Lung (tissue), 12 donors: ENCODE measurements around the gene COLEC12. TPM values are rescaled to one million over a fixed set of nuclear protein-coding genes. Genes with fewer than 3 reads are reported as not detected.

ENCODE experiments used
- ATAC-seq: fragments of 200-7000 bp; cut with Tn5 transposase; one replicate; pipeline ENCODE4 v1.9.1; 2020; ENCODE audit warnings: moderate number of reproducible peaks; ENCODE audit not compliant: insufficient read depth, low FRiP score
- DNase-seq, 3 donors: peaks; one replicate each; pipeline ENCODE4 v3.0.0-alpha.2; 2013 to 2017
- H3K27ac ChIP-seq, 2 donors: one replicate each; pipeline ENCODE4 v1.5.1; 2013; ENCODE audit warnings: mild to moderate bottlenecking in 2 of 2, moderate library complexity in 2 of 2, control low read depth in 1 of 2, inconsistent platforms in 1 of 2, low read depth in 1 of 2, low read length in 1 of 2
- H3K27me3 ChIP-seq, 3 donors: one replicate each; pipeline ENCODE4 v1.5.1; 2013; ENCODE audit warnings: low read length in 2 of 3; ENCODE audit not compliant: control insufficient read depth in 3 of 3, insufficient read depth in 3 of 3
- H3K36me3 ChIP-seq, 4 donors: one replicate each; pipeline ENCODE4 v1.5.1; 2013; ENCODE audit warnings: low read length in 4 of 4, mild to moderate bottlenecking in 1 of 4, moderate library complexity in 1 of 4; ENCODE audit not compliant: control insufficient read depth in 4 of 4, insufficient read depth in 4 of 4
- H3K4me1 ChIP-seq, 5 donors: one replicate each; pipeline ENCODE4 v1.5.1; 2013; ENCODE audit warnings: low read length in 5 of 5, mild to moderate bottlenecking in 2 of 5, moderate library complexity in 1 of 5; ENCODE audit not compliant: control insufficient read depth in 5 of 5, insufficient read depth in 5 of 5
- H3K4me3 ChIP-seq: one replicate; pipeline ENCODE4 v1.5.1; 2013; ENCODE audit warnings: mild to moderate bottlenecking, control low read depth, moderate library complexity
- H3K9ac ChIP-seq, 2 donors: one replicate each; pipeline ENCODE4 v1.5.1; 2013; ENCODE audit warnings: low read length in 2 of 2, control low read depth in 1 of 2; ENCODE audit not compliant: insufficient read depth in 1 of 2
- H3K9me3 ChIP-seq, 4 donors: one replicate each; pipeline ENCODE4 v1.5.1; 2013; ENCODE audit warnings: low read length in 3 of 4, mild to moderate bottlenecking in 1 of 4, moderate library complexity in 1 of 4; ENCODE audit not compliant: control insufficient read depth in 4 of 4, insufficient read depth in 3 of 4
- WGBS, 2 donors: extraction: QIAGEN DNeasy Blood & Tissue Kit; methylation state at CpG; one replicate each; pipeline ENCODE4 v1.1.7; 2013; 5-methylcytosine and 5-hydroxymethylcytosine counted together
- polyA plus RNA-seq, 2 donors: library from polyadenylated mRNA; stranded (reverse); fragments of 200-250 nt; gene quantifications; one replicate each; pipeline ENCODE4 v1.2.1, GENCODE V29; 2013
- total RNA-seq, 2 donors: library from RNA; depleted of rRNA in 1 of 2; stranded (reverse); fragments of >200 nt in 1 of 2; gene quantifications; one replicate each; pipeline ENCODE4 v1.2.1, GENCODE V29; 2014 to 2021
- TF ChIP-seq, protein P1 (sequence below): IDR thresholded peaks from 2 replicates; pipeline ENCODE4 v1.5.1; 2012; ENCODE audit warnings: mild to moderate bottlenecking; ENCODE audit errors: control extremely low read depth, extremely low read depth
- donor health status: control.
- donor health status: control.
- donor health status: Bipolar disorder and iron deficiency.
- donor health status: healthy.
- donor health status: DM: yes; HTN: yes; CAD: no.

Gene COLEC12
- total and polyA plus RNA-seq, 4 donors: 10.3 to 108 (median 28.1) TPM

DNA sequence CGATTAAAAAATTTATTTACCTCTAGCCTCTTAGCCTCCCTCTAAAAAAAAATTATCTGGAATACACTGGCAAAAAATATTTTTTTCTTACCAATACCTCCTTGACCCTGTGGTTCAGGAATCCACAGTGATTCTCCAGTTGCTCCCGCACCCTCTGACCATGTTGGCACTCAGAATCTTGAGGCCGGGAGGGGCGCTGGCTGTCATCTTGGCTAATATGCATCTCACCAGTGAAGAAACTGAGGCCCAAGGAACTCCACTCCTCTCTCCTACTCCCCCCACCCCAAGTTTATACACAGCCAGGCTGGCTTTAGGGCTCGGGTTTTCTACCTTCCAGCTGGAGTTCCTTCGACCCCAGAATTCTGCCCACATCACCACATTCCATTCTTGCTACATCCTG is 134.8 kb downstream of the COLEC12 start:
- H3K9ac ChIP-seq: no peak overlapping the region
- H3K36me3 ChIP-seq: peaks cover 0 to 3% (median 0%) of the 10 kb centered on the region in 4 donors
- no peak overlapping the region for H3K4me3 ChIP-seq
- peaks cover 0 to 68% (median 42%) of the 10 kb centered on the region in 5 donors for H3K4me1 ChIP-seq
- TF ChIP-seq, protein P1, sequence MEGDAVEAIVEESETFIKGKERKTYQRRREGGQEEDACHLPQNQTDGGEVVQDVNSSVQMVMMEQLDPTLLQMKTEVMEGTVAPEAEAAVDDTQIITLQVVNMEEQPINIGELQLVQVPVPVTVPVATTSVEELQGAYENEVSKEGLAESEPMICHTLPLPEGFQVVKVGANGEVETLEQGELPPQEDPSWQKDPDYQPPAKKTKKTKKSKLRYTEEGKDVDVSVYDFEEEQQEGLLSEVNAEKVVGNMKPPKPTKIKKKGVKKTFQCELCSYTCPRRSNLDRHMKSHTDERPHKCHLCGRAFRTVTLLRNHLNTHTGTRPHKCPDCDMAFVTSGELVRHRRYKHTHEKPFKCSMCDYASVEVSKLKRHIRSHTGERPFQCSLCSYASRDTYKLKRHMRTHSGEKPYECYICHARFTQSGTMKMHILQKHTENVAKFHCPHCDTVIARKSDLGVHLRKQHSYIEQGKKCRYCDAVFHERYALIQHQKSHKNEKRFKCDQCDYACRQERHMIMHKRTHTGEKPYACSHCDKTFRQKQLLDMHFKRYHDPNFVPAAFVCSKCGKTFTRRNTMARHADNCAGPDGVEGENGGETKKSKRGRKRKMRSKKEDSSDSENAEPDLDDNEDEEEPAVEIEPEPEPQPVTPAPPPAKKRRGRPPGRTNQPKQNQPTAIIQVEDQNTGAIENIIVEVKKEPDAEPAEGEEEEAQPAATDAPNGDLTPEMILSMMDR: no peak
- no peak for DNase-seq
- H3K27ac ChIP-seq: no peak overlapping the region
- H3K9me3 ChIP-seq: no peaks in the 10 kb centered on the region
- no peaks in the 10 kb centered on the region for H3K27me3 ChIP-seq
- ATAC-seq: no peak
- WGBS, 2 donors: 89 to 91% methylated on average over 6 of the region's 6 CpGs

DNA sequence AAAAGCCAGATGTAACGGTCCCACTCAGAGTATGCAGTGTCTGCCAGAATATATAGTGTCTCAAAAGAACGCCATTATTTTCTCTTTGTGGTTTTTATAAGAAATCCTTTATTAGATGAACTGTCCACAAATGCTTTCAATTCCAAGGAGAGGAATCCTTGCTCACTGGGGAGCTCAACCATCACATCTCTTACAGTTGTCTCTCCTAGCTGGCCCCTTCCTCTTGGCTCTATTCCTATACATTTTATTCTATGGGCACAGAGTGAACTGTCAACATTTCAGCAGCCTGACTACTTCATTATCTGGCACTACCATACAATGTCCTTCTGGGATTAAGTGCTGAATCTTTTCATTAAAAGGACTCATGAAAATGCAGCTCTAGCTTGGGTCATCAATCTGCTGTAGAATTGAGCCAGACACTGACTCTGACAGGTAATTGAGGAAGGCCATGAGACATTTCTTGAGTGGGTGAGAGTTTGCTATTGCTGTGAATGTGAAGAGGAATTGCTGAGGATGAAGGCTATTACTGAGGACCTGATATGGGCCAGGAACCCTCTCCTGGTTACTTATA is 136.2 kb downstream of the COLEC12 start:
- no peaks in the 10 kb centered on the region for H3K9me3 ChIP-seq
- H3K9ac ChIP-seq: peak overlapping the region in 1 of 2 donors; percentile 44
- no peak for ATAC-seq
- TF ChIP-seq, protein P1: no peak
- H3K4me1 ChIP-seq: peaks cover 0 to 56% (median 31%) of the 10 kb centered on the region in 5 donors
- WGBS, 2 donors: 59 to 70% methylated on average over 2 of the region's 2 CpGs
- peak in 2 of 3 donors; percentile 53 to 67 for DNase-seq
- H3K27ac ChIP-seq: no peak overlapping the region
- H3K36me3 ChIP-seq: peaks cover 0 to 3% (median 0%) of the 10 kb centered on the region in 4 donors
- H3K27me3 ChIP-seq: no peaks in the 10 kb centered on the region
- H3K4me3 ChIP-seq: no peak overlapping the region

DNA sequence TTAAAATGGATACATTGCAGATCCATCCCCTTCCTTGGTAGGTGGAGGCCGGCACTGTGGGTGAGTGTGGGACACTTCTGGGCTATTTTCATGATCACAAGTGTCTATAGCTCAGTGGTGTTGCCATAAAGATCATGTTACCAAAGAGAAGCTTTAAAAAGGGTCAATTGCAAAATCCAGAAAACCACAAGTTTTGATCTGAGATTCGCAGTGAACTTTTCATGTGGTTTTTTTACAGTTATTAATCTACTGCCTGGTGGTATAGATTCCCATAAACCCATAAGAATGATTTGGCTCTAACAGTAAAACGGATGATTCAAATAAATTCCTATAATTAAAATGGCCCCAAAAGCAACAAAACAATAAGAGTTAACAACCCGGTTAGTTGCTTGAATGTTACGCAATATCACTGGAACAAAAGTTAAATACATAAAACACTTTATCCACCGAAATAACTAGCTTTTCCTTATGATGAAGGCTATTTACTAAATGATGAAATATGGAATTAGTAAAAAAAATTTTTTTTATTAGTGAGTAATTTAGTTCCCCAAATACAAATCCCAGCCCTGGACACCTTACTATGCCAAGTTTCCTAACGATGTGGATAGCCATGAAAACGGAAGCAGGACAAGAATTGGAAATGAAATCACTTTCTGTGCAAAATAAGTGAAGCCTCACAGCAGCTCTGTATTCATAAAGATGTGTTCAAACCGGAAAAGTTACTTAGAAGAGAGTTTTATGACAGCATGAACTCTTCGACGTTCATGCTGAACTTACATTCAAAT is 137.0 kb downstream of the COLEC12 start:
- Histone ChIP-seq H3K36me3 (no peaks in the 10 kb centered on the region), H3K9ac (peak overlapping the region in 1 of 2 donors; percentile 43), H3K27me3 (no peaks in the 10 kb centered on the region), H3K4me3 (no peak overlapping the region), H3K9me3 (no peaks in the 10 kb centered on the region), H3K4me1 (peaks cover 0 to 56% (median 31%) of the 10 kb centered on the region in 5 donors), H3K27ac (no peak overlapping the region)
- ATAC-seq (no peak), DNase-seq (peak in 2 of 3 donors; percentile 72 to 77)
- TF ChIP-seq, protein P1: no peak
- WGBS, 2 donors: 56 to 61% methylated on average over 11 of the region's 11 CpGs
